ENCODE data around the gene ERMAP.
"Not testable (repeated sequence)": the region's sequence is repeated elsewhere in the genome, so short reads cannot be mapped to it uniquely, and the experiment has no call there.

The ERMAP gene

GRCh38 chr1:42806593-42806992, 10.3 kb upstream of the ERMAP start:
- TF ChIP-seq CTCF (IDR thresholded peaks at IDR 0.05; ENCODE audit: low read length, missing control alignments) = no peak
- H3K4me3 ChIP-seq (replicated peaks; ENCODE audit: low read depth, low read length) = no peak overlapping the region
- no peak for DNase-seq (ENCODE audit: low read depth)

GRCh38 chr1:42807056-42807668, 9.8 kb upstream of the ERMAP start:
- no peak for TF ChIP-seq CTCF (IDR thresholded peaks at IDR 0.05; ENCODE audit: low read length, missing control alignments)
- DNase-seq (ENCODE audit: low read depth) = no peak
- no peak overlapping the region for H3K4me3 ChIP-seq (replicated peaks; ENCODE audit: low read depth, low read length)

GRCh38 chr1:42814815-42815214, 2.1 kb upstream of the ERMAP start:
- not testable (repeated sequence) for DNase-seq (ENCODE audit: low read depth); H3K4me3 ChIP-seq (replicated peaks; ENCODE audit: low read depth, low read length)

GRCh38 chr1:42815941-42816584, 859 bp upstream of the ERMAP start:
- peak; percentile 6 for DNase-seq (ENCODE audit: low read depth)
- peak overlapping the region; percentile 75 for H3K4me3 ChIP-seq (replicated peaks; ENCODE audit: low read depth, low read length)
- no peak for TF ChIP-seq CTCF (IDR thresholded peaks at IDR 0.05; ENCODE audit: low read length, missing control alignments)

- H3K4me3 ChIP-seq (replicated peaks; ENCODE audit: low read depth, low read length) = peak overlapping the region; percentile 66
- DNase-seq (ENCODE audit: low read depth) = no peak
- TF ChIP-seq CTCF (IDR thresholded peaks at IDR 0.05; ENCODE audit: low read length, missing control alignments) = no peak
Measured at GRCh38 chr1:42817440-42817767, 482 bp downstream of the ERMAP start.

GRCh38 chr1:42817976-42818375, 1.1 kb downstream of the ERMAP start:
- peak overlapping the region; percentile 66 for H3K4me3 ChIP-seq (replicated peaks; ENCODE audit: low read depth, low read length)
- TF ChIP-seq CTCF (IDR thresholded peaks at IDR 0.05; ENCODE audit: low read length, missing control alignments) = no peak
- DNase-seq (ENCODE audit: low read depth) = no peak

GRCh38 chr1:42820813-42821212, 3.9 kb downstream of the ERMAP start:
- no peak overlapping the region for H3K4me3 ChIP-seq (replicated peaks; ENCODE audit: low read depth, low read length)
- no peak for DNase-seq (ENCODE audit: low read depth)
- TF ChIP-seq CTCF (IDR thresholded peaks at IDR 0.05; ENCODE audit: low read length, missing control alignments) = no peak
